PFSK-1 (cell line): Measurements from ENCODE around the gene STIP1.
A peak's percentile ranks its signal among the peaks of the same experiment; 100 is the strongest.

Experiments
- FOXP2 ChIP-seq: optimal IDR thresholded peaks from 2 replicates; pipeline ENCODE3; 2011; ENCODE audit warnings: borderline replicate concordance, control low read depth, inconsistent platforms; ENCODE audit not compliant: insufficient read depth; ENCODE audit errors: extremely low read length, extremely low read depth
- POLR2AphosphoS5 ChIP-seq: IDR thresholded peaks from 2 replicates; pipeline ENCODE4 v1.6.1; 2012; ENCODE audit warnings: low read depth, mild to moderate bottlenecking, control low read depth, low read length, moderate library complexity
- SIN3A ChIP-seq: IDR thresholded peaks from 2 replicates; pipeline ENCODE4 v1.6.1; 2012; ENCODE audit warnings: mild to moderate bottlenecking, low read length, moderate library complexity, borderline replicate concordance; ENCODE audit not compliant: insufficient read depth
- TAF1 ChIP-seq: IDR thresholded peaks from 2 replicates; pipeline ENCODE4 v1.6.1; 2012; ENCODE audit warnings: low read length, control low read depth, borderline replicate concordance; ENCODE audit not compliant: insufficient read depth
- TF ChIP-seq, protein P1 (sequence below), 2 experiments: IDR thresholded peaks; 2 replicates each; pipeline versions ENCODE4 v1.6.1 to v1.8.0; 2011 to 2012; ENCODE audit warnings: low read depth in 2 of 2, low read length in 2 of 2, control low read depth in 1 of 2, inconsistent platforms in 1 of 2, mild to moderate bottlenecking in 1 of 2, moderate library complexity in 1 of 2; ENCODE audit not compliant: insufficient read depth in 1 of 2

The STIP1 gene

DNA sequence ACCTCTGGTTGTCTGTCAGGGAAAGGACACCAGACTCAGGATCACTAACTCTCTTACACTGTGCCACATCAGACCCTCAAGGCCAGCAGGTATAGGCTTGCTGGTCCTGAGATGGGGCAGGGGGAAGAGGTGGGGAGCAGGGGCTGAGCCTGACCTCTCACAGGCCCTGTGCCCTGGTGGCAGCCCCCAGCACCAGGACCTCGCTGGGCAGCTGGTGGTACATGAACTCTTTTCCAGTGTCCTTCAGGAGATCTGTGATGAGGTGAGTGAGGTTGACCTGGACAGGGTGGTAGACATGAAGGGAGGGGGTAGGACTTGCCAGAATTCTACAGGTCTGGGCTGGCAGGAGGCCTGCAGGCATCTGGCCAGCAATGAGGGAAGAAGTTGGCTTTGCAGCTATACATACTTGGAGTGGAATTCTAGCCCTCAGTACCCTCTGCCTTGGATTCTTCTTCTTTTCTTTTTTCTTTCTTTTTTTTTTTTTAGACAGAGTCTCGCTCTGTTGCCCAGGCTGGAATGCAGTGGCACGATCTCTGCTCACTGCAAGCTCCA is 41.5 kb downstream of the STIP1 start:
- TF ChIP-seq TAF1 (no peak), SIN3A (no peak), POLR2AphosphoS5 (no peak), FOXP2 (no peak)
- TF ChIP-seq, protein P1, sequence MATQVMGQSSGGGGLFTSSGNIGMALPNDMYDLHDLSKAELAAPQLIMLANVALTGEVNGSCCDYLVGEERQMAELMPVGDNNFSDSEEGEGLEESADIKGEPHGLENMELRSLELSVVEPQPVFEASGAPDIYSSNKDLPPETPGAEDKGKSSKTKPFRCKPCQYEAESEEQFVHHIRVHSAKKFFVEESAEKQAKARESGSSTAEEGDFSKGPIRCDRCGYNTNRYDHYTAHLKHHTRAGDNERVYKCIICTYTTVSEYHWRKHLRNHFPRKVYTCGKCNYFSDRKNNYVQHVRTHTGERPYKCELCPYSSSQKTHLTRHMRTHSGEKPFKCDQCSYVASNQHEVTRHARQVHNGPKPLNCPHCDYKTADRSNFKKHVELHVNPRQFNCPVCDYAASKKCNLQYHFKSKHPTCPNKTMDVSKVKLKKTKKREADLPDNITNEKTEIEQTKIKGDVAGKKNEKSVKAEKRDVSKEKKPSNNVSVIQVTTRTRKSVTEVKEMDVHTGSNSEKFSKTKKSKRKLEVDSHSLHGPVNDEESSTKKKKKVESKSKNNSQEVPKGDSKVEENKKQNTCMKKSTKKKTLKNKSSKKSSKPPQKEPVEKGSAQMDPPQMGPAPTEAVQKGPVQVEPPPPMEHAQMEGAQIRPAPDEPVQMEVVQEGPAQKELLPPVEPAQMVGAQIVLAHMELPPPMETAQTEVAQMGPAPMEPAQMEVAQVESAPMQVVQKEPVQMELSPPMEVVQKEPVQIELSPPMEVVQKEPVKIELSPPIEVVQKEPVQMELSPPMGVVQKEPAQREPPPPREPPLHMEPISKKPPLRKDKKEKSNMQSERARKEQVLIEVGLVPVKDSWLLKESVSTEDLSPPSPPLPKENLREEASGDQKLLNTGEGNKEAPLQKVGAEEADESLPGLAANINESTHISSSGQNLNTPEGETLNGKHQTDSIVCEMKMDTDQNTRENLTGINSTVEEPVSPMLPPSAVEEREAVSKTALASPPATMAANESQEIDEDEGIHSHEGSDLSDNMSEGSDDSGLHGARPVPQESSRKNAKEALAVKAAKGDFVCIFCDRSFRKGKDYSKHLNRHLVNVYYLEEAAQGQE (IDR thresholded peaks at IDR 0.05; ENCODE audit: insufficient read depth in 1 of 2, low read depth in 2 of 2, low read length in 2 of 2): no peak

DNA sequence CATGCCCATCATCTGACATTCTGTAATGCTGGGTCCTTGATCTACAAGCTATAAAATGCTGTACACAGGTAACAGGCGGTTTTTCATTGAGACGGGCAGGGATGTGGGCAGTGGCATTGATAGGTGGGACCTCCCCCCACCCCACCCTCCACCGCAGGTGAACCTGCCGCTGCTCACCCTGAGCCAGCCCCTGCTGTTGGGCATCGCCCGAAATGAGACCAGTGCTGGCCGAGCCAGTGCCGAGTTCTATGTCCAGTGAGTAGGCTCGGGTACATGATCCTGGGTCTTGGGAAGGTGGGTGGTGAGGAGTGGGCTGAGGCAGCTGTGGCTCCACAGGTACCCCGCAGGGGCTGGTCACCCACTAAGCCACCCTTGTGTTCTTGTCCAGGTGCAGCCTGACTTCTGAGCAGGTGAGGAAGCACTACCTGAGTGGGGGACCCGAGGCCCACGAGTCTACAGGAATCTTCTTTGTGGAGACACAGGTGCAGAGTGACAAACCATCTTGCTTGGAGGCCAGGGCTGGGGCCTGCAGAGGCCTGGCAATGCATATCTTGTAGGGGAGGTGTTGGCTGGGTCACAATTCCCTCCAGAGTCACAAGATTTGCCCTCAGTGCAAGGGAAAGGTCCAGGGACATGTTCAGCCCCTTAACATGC is 43.2 kb downstream of the STIP1 start:
- TF ChIP-seq POLR2AphosphoS5 (no peak; the same call in 1 of the 2 replicates), TAF1 (no peak), SIN3A (no peak), FOXP2 (no peak)
- TF ChIP-seq, protein P1 (IDR thresholded peaks at IDR 0.05; ENCODE audit: insufficient read depth in 1 of 2, low read depth in 2 of 2, low read length in 2 of 2): no peak

DNA sequence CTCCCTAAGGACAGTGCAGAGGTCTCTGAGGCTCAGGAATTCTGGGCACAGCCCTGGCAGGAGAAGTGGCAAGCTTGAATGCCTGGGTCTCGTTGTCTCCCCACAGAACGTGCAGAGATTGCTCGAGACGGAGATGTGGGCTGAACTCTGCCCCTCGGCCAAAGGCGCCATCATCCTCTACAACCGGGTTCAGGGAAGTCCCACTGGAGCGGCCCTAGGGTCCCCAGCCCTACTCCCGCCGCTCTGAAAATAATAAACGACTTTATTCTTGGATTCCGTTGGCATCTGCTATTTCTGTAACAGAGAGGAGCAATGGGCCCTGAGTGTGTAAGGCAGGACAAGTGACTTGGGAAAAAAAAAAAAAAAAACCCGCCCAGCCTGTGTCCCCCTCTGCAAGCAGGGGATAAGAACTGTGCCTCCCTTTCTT is 43.8 kb downstream of the STIP1 start:
- TF ChIP-seq, protein P1 (IDR thresholded peaks at IDR 0.05; ENCODE audit: insufficient read depth in 1 of 2, low read depth in 2 of 2, low read length in 2 of 2): no peak
- TF ChIP-seq FOXP2: no peak
- no peak for TF ChIP-seq TAF1
- no peak for TF ChIP-seq SIN3A
- TF ChIP-seq POLR2AphosphoS5: no peak

DNA sequence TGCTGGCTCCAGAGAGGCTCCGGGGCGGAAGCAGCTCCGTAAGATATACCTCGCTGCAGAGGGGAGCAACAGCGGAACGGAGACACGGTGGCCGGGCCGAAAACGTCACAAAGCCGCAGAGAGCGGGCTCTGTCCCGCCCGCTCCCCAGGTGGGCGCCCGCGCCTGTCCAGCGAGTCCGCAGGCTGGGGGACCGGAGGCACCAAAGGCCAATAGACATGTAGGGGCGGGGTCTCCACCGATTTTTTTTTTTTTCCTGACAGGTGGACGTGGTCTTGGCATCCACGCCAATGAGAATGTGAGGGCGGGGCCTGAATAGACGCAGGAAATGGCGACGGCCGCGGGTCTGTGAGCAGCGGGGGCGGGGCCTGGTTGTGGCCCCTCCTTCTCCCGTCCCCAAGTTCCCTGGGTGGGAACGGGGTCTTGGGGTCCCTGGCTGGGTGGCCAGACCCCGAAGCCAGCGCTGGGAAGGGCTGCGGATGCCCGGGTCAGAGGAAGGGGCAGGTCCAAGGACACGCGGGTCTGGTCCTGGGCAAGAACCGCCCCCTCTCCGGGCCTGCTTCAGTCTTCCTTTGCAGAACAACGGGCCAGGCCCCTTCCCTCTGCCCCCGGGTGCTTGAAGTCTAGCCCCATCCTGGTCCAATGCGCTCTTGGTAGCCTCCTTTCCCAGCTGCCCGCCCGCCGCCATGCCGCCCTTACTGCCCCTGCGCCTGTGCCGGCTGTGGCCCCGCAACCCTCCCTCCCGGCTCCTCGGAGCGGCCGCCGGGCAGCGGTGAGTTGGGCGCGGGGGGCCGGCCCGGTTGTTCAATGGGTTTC is 44.4 kb downstream of the STIP1 start, which contains the start of gene DNAJC4:
Gene DNAJC4 (plus strand): TSS at position 378 of the 814 bp plus-strand sequence. CDS start 307 bp downstream, at position 685.
- TF ChIP-seq SIN3A (no peak), POLR2AphosphoS5 (peak; percentile 75)

DNA sequence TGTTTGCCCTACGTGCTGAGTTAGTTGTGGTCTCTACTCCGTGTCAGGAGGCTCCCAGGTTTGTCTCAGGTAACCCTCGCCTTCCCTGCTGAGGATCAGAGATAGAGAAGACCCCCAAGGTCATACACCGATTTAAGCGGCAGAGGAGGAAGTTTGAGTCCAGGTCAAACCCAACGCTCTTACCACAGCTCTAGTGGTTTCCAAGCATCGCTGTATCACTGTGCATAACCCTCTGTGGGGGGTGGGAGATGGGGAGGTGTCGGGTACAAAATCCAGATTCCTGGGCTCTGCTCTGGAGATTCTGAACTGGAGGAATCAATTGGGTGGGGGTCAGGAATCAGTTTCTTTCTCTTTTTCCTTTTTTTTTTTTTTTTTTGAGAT is 45.0 kb downstream of the STIP1 start:
- TF ChIP-seq SIN3A: no peak
- TF ChIP-seq TAF1: no peak
- TF ChIP-seq FOXP2: no peak
- TF ChIP-seq, protein P1 (IDR thresholded peaks at IDR 0.05; ENCODE audit: insufficient read depth in 1 of 2, low read depth in 2 of 2, low read length in 2 of 2): no peak
- TF ChIP-seq POLR2AphosphoS5: no peak
